HG03342 (cell line): ENCODE measurements around the gene CAMTA1.

Source experiments
- ATAC-seq: cut with Tn5 transposase; IDR thresholded peaks from one replicate; pipeline ENCODE4 v1.9.1; 2021; ENCODE audit warnings: mild to moderate bottlenecking, moderate library complexity; ENCODE audit not compliant: unreplicated experiment

Gene CAMTA1

DNA sequence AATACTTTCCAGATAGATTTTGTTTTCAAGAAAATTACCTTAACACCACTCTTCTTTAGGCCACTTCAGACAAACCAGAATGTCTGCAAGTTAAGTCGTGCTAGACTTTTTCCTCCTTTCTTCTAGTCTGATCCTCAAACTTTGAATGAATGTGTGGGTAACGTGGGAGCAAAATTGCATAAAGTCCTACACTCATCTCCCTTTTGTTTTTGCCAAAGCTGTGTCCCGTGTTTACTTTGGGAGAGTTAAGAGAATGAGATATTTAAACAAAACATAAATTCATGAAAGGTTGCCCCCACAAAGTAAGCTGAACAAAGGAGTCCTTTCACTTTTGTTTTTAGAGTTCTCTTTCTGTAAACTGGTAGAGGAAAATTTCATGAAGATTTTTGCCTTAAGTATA, 969.0 kb downstream of the CAMTA1 start:
- no peak for ATAC-seq

DNA sequence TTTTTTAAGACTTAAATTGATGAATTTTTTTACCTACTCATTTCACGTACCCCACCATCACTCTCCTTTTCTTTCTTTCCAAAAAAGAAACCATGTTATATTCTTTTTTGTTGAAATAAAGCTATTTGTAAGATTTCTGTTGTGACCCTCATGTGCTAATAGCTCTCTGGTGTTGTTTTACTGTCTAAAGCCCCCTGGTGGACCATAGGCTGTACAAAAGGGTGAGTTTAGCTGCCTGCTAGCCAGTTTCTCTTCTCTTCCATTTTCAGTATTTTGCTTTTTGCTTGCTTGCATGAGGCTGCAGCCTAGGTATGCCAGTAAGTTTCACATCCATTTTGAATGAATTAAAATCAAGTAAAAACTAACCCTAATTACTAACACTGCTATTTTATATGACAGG, 970.2 kb downstream of the CAMTA1 start:
- ATAC-seq = no peak

DNA sequence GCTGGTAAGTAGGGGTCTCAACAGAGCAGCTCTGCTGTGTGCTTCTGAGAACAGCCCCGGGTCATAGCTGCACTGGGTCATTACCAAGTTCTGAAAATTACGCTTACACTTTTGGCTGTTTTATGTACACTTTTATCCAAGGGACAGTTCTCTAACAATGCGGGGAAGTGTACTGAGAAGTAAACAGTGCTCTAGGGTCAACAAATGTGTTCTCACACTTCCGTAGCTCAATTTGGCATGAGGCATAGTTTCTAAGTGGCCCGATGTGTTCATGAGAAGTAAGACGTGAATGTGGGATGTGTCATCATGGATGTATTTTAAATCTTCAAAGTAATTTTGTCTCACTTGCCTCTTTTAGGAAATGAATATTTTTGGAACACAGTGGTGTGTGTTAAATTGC, 975.0 kb downstream of the CAMTA1 start:
- no peak for ATAC-seq

DNA sequence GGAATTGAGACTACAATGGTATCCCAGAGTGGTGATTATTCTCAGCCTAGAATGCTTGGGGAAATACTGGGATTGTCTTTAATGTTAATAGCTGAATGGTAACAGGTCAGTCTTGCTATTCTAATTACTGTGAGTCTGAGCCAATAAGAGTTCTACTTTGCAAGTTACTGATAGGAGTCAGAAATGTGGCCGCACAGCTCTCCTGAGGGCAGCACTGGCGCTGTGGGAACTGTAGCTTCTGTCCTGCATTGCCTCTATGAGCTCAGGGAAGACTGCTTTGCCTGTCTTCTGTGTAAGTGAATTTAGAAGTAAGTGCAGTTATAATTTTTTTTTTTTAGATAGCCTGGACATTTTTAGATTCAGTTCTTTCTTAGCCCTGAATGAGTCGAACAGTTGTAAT, 975.8 kb downstream of the CAMTA1 start:
- ATAC-seq = no peak

DNA sequence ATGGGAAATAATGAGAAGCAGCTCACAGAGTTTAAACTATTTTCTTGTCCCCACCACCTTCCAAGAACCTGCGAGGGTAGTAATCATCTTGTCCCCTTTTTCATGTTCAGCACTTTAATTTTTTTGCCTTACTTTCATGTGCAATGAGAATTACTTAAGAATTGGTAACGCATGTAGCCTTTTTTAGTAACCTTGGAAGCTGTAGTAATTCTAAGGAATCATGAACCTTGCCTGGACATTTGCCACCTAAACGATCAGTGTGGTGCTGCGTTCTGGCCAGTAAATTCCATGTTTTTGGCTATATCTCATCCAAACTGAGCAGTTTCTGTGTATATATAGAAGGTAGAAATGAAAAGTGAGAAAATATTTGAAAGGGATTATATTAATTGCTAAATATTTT, 981.9 kb downstream of the CAMTA1 start:
- ATAC-seq = no peak

DNA sequence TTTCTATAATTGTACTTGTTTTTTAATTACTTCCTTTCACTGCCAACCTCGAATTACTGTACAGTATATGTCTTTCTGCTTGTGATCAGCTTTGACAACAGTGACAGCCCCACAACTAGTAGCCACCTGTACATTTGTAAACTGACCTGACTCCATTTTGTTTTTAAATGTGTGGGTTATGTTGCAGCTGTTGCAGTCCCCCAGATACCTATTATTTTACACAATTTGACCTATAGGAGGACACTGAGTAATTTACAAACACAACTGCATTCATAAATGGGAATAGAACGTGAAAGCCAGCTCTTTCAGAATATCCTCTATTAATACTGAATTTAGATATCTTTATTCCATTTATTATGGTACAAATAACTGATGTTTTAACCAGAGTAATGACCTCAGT, 983.3 kb downstream of the CAMTA1 start:
- ATAC-seq = no peak

DNA sequence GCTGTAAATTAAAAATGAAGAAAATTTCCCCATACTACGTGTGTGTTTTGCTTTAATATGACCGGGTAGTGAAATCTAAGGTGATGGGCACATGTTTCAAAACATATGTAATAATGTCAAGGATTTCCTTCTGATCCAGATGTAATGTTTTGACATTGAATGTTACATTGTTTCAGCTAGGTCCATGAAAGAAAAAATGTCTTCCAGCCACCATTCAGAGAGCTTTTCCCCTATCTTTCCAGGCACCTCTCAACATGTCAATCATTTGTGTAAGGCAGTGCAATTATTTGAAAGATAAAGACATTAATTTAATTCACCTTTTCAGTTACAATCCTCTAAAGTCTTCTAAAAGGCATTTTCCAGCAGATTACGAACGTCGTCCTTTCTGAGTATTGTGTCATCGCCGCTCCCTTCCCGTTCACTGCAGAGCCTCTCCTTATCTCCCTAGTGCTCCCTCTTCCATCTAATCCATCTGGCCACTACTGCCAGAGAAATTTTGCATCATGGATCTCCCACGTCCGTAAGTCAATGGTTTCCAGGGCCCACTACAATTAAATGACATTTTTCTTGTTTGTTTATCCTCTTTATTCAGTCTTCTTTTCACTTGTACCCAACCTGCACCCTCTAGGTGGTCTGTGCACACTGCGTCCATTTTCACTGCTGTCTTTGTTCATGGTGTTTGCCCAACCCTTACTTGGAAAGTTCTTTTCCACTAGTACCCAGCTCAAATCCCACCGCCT, 984.6 kb downstream of the CAMTA1 start:
- ATAC-seq = no peak

DNA sequence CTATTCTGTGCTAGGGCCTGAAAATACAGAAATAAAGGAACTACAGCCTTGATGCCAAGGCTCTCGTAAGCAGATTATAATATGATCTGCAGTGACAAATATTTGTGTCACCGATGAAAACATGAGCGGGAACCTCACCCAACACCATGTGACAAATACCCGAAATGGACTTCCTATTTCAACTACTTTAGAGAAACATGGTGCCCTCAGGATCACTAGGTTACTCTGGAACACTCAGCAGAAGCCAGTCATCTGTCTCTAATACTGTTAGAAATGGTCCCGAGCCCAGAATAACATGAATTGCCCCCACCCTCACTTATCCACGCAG, 985.4 kb downstream of the CAMTA1 start:
- no peak for ATAC-seq

DNA sequence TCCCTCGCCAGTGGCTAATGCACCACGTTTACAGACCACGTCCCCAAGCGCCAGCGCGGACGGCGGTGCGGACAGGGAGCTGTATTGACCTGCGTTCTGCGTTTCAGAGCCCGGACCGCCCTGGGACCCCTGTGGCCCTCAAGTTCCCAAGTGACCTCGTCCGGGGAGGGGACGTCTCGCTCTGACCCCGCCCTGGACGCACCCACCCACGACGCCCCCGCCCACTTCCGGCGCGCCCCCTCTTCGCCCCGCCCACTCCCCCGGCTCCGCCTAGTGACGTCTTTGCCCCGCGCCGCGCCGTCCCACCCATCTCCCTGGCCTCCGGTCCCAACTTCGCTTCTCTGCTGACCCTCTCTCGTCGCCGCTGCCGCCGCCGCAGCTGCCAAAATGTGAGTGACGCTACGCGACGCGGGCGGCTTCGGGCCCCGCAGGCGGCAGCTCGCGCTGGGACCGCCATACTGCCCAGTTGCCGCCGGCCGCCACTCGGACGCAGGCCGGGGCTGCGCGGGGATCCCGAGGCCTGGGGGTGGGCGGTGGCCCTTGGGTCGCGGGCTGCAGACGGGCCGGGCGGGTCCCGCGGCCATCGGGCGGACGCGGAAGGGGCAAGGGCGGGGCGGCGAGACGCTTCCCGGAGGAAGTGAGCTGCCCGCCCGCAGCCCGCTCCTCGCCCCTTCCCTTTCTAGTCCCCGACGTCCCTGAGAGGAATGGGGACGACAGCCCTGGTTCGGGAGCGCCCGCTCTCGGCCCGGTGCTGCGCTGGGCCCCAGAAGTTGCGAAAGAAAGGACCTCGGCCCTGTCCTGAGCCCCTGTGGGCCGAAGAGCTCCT, 986.0 kb downstream of the CAMTA1 start, which contains the start of gene VAMP3:
TSS of gene VAMP3 (plus strand) at position 300 of the 826 bp plus-strand sequence. CDS start at position 388, 88 bp downstream.
- peak; percentile 85 for ATAC-seq

DNA sequence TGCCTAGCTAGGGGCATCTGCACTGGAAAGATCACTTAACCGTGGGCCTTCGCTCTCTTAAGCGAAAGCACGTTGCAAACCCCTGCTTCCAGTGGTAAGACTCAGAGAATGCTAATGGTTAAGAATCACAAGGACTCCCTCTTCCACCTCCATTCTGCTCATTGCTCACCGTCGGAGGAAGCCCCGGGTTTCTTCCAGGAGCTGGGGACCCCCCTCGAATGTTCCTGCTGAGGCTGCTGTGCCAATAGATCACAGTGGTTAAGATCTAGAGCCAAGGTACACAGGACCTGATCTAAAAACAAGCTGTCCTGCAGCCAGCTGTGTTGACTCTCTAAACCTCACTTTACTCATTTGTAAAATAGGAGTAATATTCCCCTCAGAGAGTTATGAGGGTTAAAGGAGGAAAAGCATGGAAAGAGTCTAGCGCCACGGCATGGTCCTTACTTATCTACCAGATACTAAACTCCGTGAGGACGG, 986.6 kb downstream of the CAMTA1 start:
- ATAC-seq = peak; percentile 9

DNA sequence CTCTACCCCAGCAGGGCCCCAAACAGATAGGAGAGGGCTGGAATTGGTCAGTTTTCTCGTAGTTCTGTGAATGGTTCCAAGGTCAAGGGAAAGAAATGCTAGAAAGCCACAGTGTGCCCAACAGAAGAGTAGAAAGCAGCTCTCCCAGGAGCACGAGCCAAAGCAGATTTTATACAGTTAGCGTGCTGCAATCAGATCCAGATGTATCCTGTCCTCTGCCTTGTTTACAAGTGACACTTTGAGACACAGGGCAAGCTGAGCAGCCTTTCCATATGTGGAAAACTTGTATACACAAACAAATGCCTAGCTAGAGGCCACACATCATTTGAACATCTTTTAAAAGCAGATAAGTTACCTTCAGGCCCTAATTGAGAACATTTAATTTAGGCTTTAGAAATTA, 992.3 kb downstream of the CAMTA1 start:
- ATAC-seq = no peak

DNA sequence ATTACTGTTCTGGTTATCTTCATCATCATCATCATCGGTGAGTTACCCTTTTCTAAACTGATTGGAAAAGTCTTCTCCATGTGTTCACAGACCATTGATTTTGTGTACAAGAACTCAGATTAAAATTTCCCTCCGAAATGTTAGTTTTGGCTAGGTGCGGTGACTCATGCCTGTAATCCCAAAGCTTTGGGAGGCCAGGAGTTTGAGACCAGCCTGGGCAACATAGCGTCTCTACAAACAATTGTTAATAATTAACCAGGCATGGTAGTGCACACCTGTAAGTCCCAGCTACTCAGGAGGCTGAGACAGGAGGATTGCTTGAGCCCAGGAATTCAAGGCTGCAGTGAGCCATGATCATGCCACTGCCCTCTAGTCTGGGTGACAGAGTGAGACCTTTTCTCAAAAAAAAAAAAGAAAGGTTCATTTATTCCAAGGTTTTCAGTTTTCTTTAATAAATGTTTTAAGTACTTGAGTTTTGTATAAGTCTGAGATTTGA, 992.9 kb downstream of the CAMTA1 start:
- ATAC-seq = no peak

DNA sequence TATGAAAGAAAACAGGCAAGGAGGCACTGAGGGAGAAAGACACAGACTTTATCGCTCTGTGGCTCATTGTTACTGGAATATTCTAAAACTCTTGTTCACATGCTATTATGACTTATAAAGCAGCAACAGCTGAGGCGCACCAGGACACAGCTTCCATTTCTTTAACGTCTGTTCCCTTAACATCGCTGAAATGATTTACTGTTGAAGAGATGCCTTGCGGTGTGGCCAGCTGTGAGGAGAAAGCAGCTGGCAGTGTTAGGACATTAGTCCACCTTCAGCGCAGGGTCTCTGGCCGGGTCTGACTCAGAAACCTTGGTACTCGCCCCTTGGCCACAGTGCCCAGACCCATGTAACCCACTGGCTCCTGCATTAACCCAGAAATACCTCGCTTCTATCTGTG, 995.7 kb downstream of the CAMTA1 start:
- ATAC-seq = no peak

DNA sequence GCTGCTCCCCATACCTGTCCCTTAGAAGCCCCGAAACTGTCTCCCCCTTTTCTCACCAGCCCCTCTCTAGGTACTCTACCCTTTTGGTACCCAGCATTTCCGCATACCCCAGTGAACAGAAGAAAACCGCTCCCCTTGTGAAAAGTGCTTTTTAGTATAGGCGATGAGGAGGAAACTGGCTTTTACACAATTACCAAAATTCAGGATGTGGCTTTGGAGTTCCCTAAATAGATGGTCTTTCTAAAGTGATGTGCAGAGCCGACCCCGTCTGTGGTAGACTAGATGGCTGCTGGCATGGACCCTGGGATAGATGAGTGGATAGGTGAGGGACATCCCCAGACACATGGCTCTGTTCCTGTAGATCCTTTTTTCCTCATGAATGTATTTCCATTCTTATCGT, 996.2 kb downstream of the CAMTA1 start:
- no peak for ATAC-seq

DNA sequence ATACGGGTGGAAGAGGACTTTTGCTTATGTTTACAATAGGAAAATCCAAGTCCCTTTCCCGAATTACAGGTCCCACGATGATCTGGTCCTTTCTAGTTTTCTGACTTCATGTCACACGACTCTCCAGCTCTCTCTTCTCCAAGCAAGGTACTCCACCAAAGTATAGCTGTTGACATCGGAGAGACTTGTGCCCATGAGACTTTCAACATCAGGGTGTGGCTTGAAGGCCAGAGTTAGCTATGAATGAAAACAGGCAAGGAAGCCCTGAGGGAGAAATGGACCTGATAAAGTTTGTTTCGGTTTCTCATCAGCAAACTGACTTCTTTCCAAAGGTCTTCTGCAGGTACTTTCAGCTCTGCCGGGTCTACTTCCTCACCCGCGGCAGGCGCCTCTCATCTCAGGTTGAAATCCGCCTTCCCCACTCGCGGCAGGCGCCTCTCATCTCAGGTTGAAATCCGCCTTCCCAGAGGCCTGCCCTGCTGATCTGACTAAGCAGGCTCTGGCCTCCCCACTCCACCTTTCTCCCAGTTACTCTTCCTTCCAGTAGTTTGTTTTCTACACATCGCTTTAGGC, 996.8 kb downstream of the CAMTA1 start:
- ATAC-seq = no peak

DNA sequence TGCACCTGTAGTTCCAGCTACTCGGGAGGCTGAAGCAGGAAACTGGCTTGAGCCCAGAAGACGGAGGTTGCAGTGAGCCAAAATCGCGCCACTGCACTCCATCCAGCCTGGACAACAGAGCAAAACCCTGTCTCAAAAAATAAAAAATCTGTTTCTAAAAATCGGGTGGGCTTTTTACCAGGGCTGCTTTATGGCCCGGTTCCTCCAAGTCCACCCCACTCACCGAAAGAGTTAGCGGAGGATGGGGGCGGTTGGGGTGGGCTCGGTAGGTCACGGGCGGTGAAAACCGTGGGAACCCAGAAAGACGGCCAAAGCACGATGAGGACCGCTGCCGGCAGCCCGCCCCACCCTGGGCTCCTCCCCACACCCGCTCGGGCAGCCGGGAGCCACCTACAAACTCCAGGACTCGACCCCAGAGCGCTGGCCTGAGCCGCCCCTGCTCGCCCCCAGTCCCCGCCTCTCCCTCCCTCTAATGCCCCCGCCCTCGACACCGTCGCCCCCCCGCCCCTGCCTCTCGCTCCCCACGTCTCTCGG, 998.0 kb downstream of the CAMTA1 start:
- no peak for ATAC-seq

DNA sequence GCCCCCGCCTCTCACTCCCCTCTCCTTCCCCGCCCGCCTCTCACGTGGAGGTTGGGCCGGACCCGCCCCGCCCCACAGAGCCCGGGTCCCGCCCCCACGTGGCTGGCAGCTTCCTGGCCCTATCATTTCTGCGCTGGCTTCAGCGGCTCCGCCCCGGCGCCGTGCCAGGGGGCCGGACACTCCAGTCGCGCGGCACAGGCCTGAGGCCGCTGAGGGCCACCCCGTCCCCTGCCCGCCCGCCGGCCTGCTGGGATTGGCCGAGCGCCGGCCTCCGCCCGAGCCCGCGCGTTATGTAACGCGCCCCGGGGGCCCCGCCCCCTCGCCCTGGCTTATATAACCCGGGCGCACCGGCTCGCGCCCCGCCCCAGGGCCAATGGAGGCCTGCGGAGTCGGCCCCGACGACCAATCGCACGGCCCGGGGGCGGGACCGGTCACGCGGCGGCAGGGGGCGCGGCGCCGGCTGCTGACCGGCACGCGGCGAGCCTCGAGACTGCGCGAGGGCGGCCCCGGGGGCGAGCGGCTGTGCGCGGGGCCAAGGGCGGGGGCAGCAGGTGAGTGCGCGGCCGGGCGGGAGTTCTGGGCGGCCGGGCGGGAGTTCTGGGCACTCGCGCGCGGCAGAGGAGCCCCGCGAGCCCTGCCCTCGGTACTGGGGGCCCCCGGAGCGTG, 998.7 kb downstream of the CAMTA1 start, which contains the start of gene PER3:
TSS of gene PER3 (plus strand) at position 466 of the 666 bp plus-strand sequence. CDS start 587 bp downstream, outside the sequence.
- peak; percentile 80 for ATAC-seq

DNA sequence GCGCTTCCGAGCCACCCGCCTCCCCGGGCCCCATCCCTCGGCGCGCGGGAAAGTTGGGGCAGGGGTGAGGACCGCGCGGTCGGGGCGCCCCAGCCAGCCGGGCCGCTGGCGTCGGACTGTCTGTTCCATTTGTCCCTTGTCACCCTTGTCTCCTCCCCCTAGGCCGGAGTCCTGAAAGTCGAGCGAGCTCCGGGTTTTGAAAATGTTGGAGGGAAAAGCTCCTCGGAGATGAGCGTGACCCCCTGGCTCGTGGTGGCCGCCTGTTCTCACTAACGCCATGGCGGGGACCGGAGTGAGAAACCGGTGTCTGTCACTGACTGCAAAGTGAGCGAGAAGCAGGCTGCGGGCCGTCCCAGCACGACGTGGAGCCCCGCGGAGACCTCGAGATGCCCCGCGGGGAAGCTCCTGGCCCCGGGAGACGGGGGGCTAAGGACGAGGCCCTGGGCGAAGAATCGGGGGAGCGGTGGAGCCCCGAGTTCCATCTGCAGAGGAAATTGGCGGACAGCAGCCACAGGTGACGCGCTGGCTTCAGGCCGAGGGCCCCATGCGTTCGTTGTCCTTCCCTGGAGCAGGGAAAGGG, 999.3 kb downstream of the CAMTA1 start:
- ATAC-seq = no peak

DNA sequence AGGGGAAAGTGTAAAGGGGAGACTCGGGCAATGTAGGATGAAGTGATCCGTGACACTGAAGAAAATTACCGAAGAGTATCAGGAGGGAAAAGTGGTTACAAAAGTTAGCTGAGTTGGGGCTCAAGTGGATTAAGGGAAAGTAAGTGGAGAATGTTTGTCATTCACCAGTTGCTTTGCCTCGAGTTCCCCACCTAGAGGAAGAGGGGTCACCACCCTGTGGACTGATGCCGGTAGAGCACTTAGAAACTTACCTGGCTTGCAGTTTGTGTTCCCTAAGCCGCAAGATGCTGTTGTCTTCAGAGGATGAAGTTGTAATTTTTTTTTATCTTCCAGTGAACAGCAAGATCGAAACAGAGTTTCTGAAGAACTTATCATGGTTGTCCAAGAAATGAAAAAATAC, 999.9 kb downstream of the CAMTA1 start:
- no peak for ATAC-seq

DNA sequence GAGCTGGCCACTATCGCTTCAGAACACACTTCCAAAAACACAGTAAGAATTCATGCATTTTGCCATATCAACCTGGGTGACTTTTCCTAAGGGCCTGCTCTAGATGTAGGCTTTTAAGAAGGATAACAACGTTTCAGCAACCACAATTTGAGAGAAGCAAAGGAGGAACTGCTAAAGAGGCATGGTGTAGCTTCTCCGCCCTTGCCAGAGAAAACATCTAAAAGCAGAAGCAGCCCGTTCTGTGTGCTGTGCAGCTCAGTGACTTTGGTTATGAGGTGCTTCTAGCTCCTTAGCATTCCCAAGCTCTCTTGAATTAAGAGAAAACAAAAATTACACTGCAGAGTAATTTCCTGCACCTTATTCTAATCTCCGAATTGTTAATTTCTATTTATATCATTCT, 1001.5 kb downstream of the CAMTA1 start:
- ATAC-seq = no peak
